Right kidney (tissue), 9 donors: ENCODE data around the gene C2orf72.
"Not testable (repeated sequence)": the region's sequence is repeated elsewhere in the genome, so short reads cannot be mapped to it uniquely, and the experiment has no call there.

Source experiments
- DNase-seq: peaks from one replicate; pipeline ENCODE4 v3.0.0-alpha.2; 2016
- long read RNA-seq, 8 donors: transcript quantifications; one replicate each; lab custom pipeline, GENCODE V29; 2026

C2orf72 gene
- long read RNA-seq, donor 1, transcript C2orf72-201 (3 exons, 3,657 nt), result major isoform, 6 of 6 reads
- long read RNA-seq, donor 1, partial matches to known transcripts, result 0 of 6 reads
- long read RNA-seq, donor 1, other reads (novel, unspliced or antisense), result 0 of 6 reads
- long read RNA-seq, donor 2, result 0 reads
- long read RNA-seq, donor 3, result 0 reads
- long read RNA-seq, donor 4, partial matches to known transcripts, result 0 of 2 reads
- long read RNA-seq, donor 4, other reads (novel, unspliced or antisense), result 0 of 2 reads
- long read RNA-seq, donor 5, partial matches to known transcripts, result 0 of 1 reads
- long read RNA-seq, donor 5, other reads (novel, unspliced or antisense), result 0 of 1 reads
- long read RNA-seq, donor 6, partial matches to known transcripts, result 0 of 1 reads
- long read RNA-seq, donor 6, other reads (novel, unspliced or antisense), result 0 of 1 reads
- long read RNA-seq, donor 7, partial matches to known transcripts, result 0 of 1 reads
- long read RNA-seq, donor 7, other reads (novel, unspliced or antisense), result 0 of 1 reads
- long read RNA-seq, donor 8, partial matches to known transcripts, result 0 of 1 reads
- long read RNA-seq, donor 8, other reads (novel, unspliced or antisense), result 0 of 1 reads

GRCh38 chr2:231037202-231037730, at the start of gene C2orf72:
Gene C2orf72, plus strand, starts transcription at chr2:231037523. Its CDS starts 43 bp downstream, at chr2:231037566.
- peak; percentile 45 for DNase-seq

- DNase-seq, result no peak
Observed at GRCh38 chr2:230989731-230990130, 47.6 kb upstream of the C2orf72 start.

- no peak for DNase-seq
Observed at GRCh38 chr2:230990131-230990898, 47.0 kb upstream of the C2orf72 start.

- no peak for DNase-seq
Observed at GRCh38 chr2:230990899-230991150, 46.5 kb upstream of the C2orf72 start.

- DNase-seq, result no peak
Observed at GRCh38 chr2:230991598-230991997, 45.7 kb upstream of the C2orf72 start.

GRCh38 chr2:230995821-230996220, 41.5 kb upstream of the C2orf72 start, which contains the start of gene SPATA3:
Gene SPATA3, plus strand, starts transcription at chr2:230996121. Its CDS starts 113 bp downstream, at chr2:230996234.
- no peak for DNase-seq

GRCh38 chr2:230996661-230997060, 40.7 kb upstream of the C2orf72 start:
- no peak for DNase-seq

GRCh38 chr2:230998882-230999281, 38.4 kb upstream of the C2orf72 start:
- DNase-seq, result no peak

- no peak for DNase-seq
Observed at GRCh38 chr2:230999477-230999876, 37.8 kb upstream of the C2orf72 start.

GRCh38 chr2:231000211-231000904, 37.0 kb upstream of the C2orf72 start:
- DNase-seq, result no peak

- no peak for DNase-seq
Observed at GRCh38 chr2:231001036-231001435, 36.3 kb upstream of the C2orf72 start.

- DNase-seq, result no peak
Observed at GRCh38 chr2:231001921-231002320, 35.4 kb upstream of the C2orf72 start.

- no peak for DNase-seq
Observed at GRCh38 chr2:231002641-231003040, 34.7 kb upstream of the C2orf72 start.

GRCh38 chr2:231003186-231003585, 34.1 kb upstream of the C2orf72 start:
- DNase-seq, result no peak

GRCh38 chr2:231004930-231005329, 32.4 kb upstream of the C2orf72 start:
- DNase-seq, result not testable (repeated sequence)

- DNase-seq, result no peak
Observed at GRCh38 chr2:231007286-231008098, 29.8 kb upstream of the C2orf72 start.

GRCh38 chr2:231008131-231008530, 29.2 kb upstream of the C2orf72 start:
- DNase-seq, result no peak

- no peak for DNase-seq
Observed at GRCh38 chr2:231009236-231009919, 27.9 kb upstream of the C2orf72 start.

GRCh38 chr2:231010201-231010730, 27.1 kb upstream of the C2orf72 start:
- DNase-seq, result no peak

- DNase-seq, result no peak
Observed at GRCh38 chr2:231011526-231011925, 25.8 kb upstream of the C2orf72 start.

- DNase-seq, result no peak
Observed at GRCh38 chr2:231012463-231012862, 24.9 kb upstream of the C2orf72 start.
